ENCODE measurements around the gene AZIN2.

DNA sequence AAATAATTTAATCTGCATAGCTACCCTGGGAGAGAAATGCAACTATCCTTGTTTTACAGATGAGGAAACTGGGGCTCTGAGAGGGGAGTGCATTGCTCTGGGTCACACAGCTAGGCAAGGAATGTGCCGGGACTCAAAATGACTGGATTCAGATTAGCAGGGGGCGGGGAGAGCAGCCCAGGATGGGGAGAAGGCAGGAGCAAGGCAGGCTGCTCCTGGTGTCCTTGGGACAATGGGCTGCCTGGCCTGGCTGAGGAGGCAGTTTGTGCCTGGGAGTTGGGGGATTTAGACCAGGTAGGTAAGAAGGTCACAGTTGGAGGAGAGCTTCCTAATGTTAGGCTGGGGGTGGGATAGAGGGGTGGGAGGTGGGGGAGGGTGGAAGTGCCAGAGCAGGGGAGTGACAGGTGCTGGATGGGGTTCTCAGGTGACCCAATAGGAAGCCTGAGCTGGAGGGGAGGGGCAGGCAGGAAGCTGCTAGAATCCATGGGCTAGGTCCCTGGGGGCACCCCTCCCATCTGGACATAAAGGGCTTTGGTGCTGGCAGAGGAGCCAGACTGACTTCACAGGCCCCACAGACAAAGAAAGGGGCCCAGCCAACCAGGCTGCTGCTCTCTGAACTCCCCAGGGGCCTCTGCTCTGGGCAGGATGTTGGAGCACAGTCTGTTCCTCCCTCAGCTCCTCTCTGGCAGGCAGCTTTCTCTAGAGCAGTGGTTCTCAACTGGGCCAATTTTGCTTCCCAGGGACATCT, 71.9 kb downstream of the AZIN2 start:
- no peak for TF ChIP-seq EZH2 (IDR thresholded peaks at IDR 0.05; ENCODE audit: borderline replicate concordance, low read length)
- TF ChIP-seq, protein P1, sequence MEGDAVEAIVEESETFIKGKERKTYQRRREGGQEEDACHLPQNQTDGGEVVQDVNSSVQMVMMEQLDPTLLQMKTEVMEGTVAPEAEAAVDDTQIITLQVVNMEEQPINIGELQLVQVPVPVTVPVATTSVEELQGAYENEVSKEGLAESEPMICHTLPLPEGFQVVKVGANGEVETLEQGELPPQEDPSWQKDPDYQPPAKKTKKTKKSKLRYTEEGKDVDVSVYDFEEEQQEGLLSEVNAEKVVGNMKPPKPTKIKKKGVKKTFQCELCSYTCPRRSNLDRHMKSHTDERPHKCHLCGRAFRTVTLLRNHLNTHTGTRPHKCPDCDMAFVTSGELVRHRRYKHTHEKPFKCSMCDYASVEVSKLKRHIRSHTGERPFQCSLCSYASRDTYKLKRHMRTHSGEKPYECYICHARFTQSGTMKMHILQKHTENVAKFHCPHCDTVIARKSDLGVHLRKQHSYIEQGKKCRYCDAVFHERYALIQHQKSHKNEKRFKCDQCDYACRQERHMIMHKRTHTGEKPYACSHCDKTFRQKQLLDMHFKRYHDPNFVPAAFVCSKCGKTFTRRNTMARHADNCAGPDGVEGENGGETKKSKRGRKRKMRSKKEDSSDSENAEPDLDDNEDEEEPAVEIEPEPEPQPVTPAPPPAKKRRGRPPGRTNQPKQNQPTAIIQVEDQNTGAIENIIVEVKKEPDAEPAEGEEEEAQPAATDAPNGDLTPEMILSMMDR (IDR thresholded peaks at IDR 0.05; ENCODE audit: low read length) = no peak
